ENCODE data around the gene PAGR1. TPM values are rescaled to one million over a fixed set of nuclear protein-coding genes. Genes with fewer than 3 reads are reported as not detected.
A peak's percentile ranks its signal among the peaks of the same experiment; 100 is the strongest.

The PAGR1 gene
- total and polyA plus RNA-seq, 9 of the 15 experiments (the other 6 are each of a cell fraction or from before 2014, with no cell fraction given), result 1.4 to 58.2 (median 16.8) TPM

- TF ChIP-seq, protein P1, sequence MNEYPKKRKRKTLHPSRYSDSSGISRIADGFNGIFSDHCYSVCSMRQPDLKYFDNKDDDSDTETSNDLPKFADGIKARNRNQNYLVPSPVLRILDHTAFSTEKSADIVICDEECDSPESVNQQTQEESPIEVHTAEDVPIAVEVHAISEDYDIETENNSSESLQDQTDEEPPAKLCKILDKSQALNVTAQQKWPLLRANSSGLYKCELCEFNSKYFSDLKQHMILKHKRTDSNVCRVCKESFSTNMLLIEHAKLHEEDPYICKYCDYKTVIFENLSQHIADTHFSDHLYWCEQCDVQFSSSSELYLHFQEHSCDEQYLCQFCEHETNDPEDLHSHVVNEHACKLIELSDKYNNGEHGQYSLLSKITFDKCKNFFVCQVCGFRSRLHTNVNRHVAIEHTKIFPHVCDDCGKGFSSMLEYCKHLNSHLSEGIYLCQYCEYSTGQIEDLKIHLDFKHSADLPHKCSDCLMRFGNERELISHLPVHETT (CRISPR knock-in tag; conservative IDR thresholded peaks at IDR 0.05 in 1 of 2, IDR thresholded peaks at IDR 0.05 in 1 of 2), result peak in 1 of 2 experiments; percentile 93; a peak in 2 of 4 replicates
- TF ChIP-seq SIX5 (IDR thresholded peaks at IDR 0.05; ENCODE audit: borderline replicate concordance in 1 of 2, insufficient read depth in 1 of 2, low read depth in 1 of 2, low read length in 2 of 2), result no peak
- TF ChIP-seq SAFB2 (IDR thresholded peaks at IDR 0.05; ENCODE audit: borderline replicate concordance, low read depth, low read length, severe bottlenecking), result no peak
- TF ChIP-seq ZBED1 (IDR thresholded peaks at IDR 0.05), result 0 out of 2 replicates have a peak, but pooled peaks have one; percentile 19
- no peak for TF ChIP-seq RBM25 (IDR thresholded peaks at IDR 0.05; ENCODE audit: low read depth, low read length, severe bottlenecking)
- no peak for TF ChIP-seq PATZ1 (CRISPR knock-in tag; IDR thresholded peaks at IDR 0.05; ENCODE audit: borderline replicate concordance)
- TF ChIP-seq MTF1 (CRISPR knock-in tag; IDR thresholded peaks at IDR 0.05; ENCODE audit: borderline replicate concordance), result no peak
- no peak for TF ChIP-seq TCF3 (CRISPR knock-in tag; IDR thresholded peaks at IDR 0.05)
- TF ChIP-seq GABPA (tag; conservative IDR thresholded peaks at IDR 0.05; ENCODE audit: low read depth), result peak; percentile 82
- no peak for TF ChIP-seq ZNF707 (CRISPR knock-in tag; conservative IDR thresholded peaks at IDR 0.05)
- no peak for TF ChIP-seq ZNF354B (CRISPR knock-in tag; IDR thresholded peaks at IDR 0.05)
- TF ChIP-seq FOXK2 (conservative IDR thresholded peaks at IDR 0.05 in 1 of 2, IDR thresholded peaks at IDR 0.05 in 1 of 2; ENCODE audit: low read depth in 2 of 2), result peak in 1 of 2 experiments; percentile 36; a peak in 3 of 4 replicates
- no peak for TF ChIP-seq MAFK (IDR thresholded peaks at IDR 0.05; ENCODE audit: low read length)
- no peak for TF ChIP-seq HNRNPUL1 (IDR thresholded peaks at IDR 0.05; ENCODE audit: low read length)
- no peak for TF ChIP-seq TAL1 (IDR thresholded peaks at IDR 0.05)
- TF ChIP-seq CBX1 (IDR thresholded peaks at IDR 0.05; ENCODE audit: low read depth), result peak; percentile 61; the same call in 1 of the 2 replicates
- no peak; the same call in 1 of the 2 replicates for TF ChIP-seq HOMEZ (CRISPR knock-in tag; IDR thresholded peaks at IDR 0.05)
- no peak for TF ChIP-seq ZNF449 (CRISPR knock-in tag; IDR thresholded peaks at IDR 0.05)
- TF ChIP-seq PHB2 (IDR thresholded peaks at IDR 0.05; ENCODE audit: low read depth), result no peak
- no peak for TF ChIP-seq DDX20 (tag; IDR thresholded peaks at IDR 0.05; ENCODE audit: low read depth)
- TF ChIP-seq ZNF436 (CRISPR knock-in tag; IDR thresholded peaks at IDR 0.05), result no peak
Observed at GRCh38 chr16:29807426-29808218, 8.3 kb upstream of the PAGR1 start (continued).

Measured in K562 (cell line).